Fibroblast of the aortic adventitia (primary cell): ENCODE data around the gene TERT. TPM values are rescaled to one million over a fixed set of nuclear protein-coding genes. Genes with fewer than 3 reads are reported as not detected.

Experiments used
- DNase-seq: peaks from one replicate; pipeline ENCODE4 v3.0.0-alpha.2; 2010; ENCODE audit warnings: low read depth
- H3K4me3 ChIP-seq: 2 replicates; pipeline ENCODE4 v1.5.1; 2011; ENCODE audit warnings: low read depth, mild to moderate bottlenecking, control low read depth, low read length, moderate library complexity
- total RNA-seq: library from RNA; depleted of rRNA; stranded (reverse); fragments of >200 nt; gene quantifications from 2 replicates; pipeline ENCODE4 v1.2.3, GENCODE V29; 2012; ENCODE audit warnings: low replicate concordance
- TF ChIP-seq, protein P1 (sequence below): IDR thresholded peaks from 2 replicates; pipeline ENCODE4 v1.5.1; 2011; ENCODE audit warnings: mild to moderate bottlenecking, low read length, control low read depth, inconsistent platforms; ENCODE audit not compliant: insufficient read depth

Gene TERT
- total RNA-seq, 1 donor: not detected

DNA sequence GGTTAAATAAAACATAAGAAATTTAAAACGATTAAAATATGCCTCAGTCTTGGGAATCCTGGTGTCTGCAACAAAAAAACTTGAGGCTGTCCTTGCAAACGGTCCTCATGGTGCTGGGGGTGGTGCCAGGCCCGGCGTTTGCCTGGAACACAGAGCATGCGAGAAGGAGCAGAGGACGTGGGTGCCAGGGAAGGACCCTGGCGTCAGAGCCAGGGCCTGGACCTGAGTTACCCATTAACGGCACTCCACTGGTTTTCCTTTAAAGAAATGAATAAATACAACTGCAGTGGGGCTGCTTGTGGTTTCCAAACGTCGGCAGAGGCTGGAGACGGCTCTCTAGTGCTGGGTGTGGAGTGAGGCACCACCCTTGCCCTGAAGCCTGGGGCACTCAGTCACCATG, 69.8 kb downstream of the TERT start, which contains the start of gene SLC6A18:
Gene SLC6A18, plus strand, starts transcription at position 301 of the 400 bp plus-strand sequence. Its CDS starts 97 bp downstream, at position 398.
- DNase-seq: no peak
- TF ChIP-seq, protein P1, sequence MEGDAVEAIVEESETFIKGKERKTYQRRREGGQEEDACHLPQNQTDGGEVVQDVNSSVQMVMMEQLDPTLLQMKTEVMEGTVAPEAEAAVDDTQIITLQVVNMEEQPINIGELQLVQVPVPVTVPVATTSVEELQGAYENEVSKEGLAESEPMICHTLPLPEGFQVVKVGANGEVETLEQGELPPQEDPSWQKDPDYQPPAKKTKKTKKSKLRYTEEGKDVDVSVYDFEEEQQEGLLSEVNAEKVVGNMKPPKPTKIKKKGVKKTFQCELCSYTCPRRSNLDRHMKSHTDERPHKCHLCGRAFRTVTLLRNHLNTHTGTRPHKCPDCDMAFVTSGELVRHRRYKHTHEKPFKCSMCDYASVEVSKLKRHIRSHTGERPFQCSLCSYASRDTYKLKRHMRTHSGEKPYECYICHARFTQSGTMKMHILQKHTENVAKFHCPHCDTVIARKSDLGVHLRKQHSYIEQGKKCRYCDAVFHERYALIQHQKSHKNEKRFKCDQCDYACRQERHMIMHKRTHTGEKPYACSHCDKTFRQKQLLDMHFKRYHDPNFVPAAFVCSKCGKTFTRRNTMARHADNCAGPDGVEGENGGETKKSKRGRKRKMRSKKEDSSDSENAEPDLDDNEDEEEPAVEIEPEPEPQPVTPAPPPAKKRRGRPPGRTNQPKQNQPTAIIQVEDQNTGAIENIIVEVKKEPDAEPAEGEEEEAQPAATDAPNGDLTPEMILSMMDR: no peak
- no peak within 1 kb of the TSS for H3K4me3 ChIP-seq

DNA sequence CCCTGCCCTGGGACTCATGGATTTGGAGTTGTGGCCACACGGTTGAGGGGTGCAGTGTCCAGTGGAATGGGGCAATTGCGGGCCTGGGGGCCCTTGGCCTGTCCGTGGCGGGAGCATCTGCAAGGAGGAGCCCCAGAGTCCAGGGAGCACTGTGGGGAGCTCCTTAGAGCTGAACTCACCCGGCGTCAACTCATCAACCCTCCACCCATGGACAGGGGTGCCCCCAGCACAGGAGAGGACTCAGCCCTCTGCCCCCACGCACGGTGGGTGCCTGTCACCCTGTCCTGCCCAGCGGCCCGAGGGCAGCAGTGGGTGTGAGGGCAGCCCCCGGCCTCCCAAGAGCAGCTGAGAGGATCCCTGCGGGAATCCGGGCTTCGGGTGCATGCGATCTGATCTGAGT, 70.2 kb downstream of the TERT start:
- TF ChIP-seq, protein P1: no peak
- no peak overlapping the region for H3K4me3 ChIP-seq
- DNase-seq: no peak

DNA sequence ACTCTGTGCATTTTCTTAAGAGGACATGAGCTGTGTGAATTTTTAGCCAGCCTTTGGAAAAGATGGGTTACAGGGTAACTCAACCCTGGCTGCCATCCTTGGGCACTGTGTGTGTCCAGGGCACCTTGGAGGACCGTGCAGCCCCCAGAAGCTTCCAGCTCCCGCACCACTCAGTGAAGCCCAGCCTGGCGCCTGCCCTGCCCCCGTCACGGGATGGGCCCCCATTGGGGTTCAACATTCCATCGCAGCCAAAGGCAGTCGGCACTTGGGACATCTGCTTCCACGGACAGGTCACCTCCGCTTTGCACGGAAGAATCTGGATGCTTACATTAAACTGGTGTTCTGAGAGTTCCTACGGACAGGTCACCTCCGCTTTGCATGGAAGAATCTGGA, 71.6 kb downstream of the TERT start:
- TF ChIP-seq, protein P1: no peak
- no peak for DNase-seq
- H3K4me3 ChIP-seq: no peak overlapping the region

DNA sequence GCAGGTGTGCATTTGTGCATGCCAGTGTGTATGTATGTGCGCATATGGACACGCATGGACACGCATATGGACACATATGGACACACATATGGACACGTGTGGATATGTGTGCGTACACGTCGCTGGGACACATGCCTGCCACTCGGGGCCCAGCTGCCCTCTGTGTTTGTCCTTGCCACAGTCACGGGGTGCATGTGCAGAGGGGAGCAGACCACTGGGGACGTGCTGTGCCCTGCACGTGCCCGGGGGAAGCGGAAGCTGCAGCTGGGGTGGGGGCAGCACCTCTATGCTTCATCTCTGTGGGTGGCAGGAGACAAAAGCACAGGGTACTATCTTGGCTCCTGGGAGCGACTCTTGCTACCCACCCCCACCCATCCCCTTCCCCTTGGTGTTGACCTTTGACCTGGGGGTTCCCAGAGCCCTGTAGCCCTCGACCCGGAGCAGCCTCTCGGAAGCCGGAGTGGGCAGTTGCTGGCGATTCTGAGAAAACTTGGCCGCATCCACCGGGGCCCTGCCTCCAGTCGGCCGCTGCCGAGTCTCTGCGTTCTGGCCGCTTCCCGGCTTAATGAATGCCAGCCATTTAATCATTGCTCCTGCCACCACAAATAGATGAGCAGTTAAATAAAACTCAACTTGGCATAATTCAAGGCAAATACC, 72.1 kb downstream of the TERT start:
- H3K4me3 ChIP-seq: no peak overlapping the region
- DNase-seq: no peak
- TF ChIP-seq, protein P1: no peak

DNA sequence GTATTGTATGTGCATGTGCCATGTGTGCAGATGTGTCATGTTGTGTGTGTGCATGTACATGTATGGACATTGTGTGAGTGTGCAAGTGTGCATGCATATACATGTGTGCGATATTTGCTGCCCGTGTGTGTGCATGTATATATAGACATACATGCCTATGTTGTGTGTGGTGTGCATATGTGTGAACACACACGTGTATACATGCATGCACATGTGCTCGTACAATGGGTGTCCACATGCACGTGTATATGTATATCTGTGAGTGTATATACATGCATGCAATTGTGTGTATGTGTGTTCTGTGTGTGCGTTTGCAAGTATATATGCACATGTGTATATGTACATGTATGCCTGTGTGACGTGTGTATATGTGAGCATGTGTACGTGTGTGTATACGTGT, 72.7 kb downstream of the TERT start:
- TF ChIP-seq, protein P1: no peak
- DNase-seq: no peak
- H3K4me3 ChIP-seq: no peak overlapping the region

DNA sequence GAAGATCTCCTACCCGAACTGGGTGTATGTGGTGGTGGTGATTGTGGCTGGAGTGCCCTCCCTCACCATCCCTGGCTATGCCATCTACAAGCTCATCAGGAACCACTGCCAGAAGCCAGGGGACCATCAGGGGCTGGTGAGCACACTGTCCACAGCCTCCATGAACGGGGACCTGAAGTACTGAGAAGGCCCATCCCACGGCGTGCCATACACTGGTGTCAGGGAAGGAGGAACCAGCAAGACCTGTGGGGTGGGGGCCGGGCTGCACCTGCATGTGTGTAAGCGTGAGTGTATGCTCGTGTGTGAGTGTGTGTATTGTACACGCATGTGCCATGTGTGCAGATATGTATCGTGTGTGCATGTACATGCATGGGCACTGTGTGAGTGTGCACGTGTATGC, 73.1 kb downstream of the TERT start:
- DNase-seq: no peak
- no peak overlapping the region for H3K4me3 ChIP-seq
- TF ChIP-seq, protein P1: no peak

DNA sequence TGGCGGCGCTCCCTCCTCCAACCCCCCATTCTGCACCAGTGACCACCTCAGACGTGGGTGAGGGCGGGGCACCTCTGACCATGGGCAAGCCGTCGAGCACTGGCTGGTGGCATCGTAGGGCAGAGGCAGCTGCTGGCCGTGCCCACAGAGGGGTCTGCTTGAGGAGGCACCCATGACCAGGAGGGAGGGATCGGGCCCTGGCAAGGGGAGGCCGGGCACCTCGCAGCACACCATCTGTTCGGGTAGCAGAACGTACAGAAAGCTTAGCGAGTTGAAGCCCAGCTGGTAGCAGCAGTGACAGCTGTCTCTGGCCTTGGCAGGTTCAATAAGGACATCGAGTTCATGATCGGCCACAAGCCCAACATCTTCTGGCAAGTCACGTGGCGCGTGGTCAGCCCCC, 74.0 kb downstream of the TERT start:
- no peak overlapping the region for H3K4me3 ChIP-seq
- no peak for DNase-seq
- TF ChIP-seq, protein P1: no peak
